Measurements from ENCODE around the gene PEX10.
"Not testable (repeated sequence)": the region's sequence is repeated elsewhere in the genome, so short reads cannot be mapped to it uniquely, and the experiment has no call there.

PEX10 gene

GRCh38 chr1:2412395-2412772, at the start of gene PEX10:
Gene PEX10 (minus strand): TSS chr1:2412564. CDS start chr1:2412502, 62 bp downstream.
- peak; percentile 98 for DNase-seq

- DNase-seq: no peak
Measured at GRCh38 chr1:2460996-2461751, 48.8 kb upstream of the PEX10 start.

GRCh38 chr1:2460203-2460602, 47.8 kb upstream of the PEX10 start:
- no peak for DNase-seq

- no peak for DNase-seq
Measured at GRCh38 chr1:2459757-2460156, 47.4 kb upstream of the PEX10 start.

GRCh38 chr1:2459102-2459753, 46.9 kb upstream of the PEX10 start:
- DNase-seq: not testable (repeated sequence)

GRCh38 chr1:2458687-2459086, 46.3 kb upstream of the PEX10 start:
- no peak for DNase-seq

GRCh38 chr1:2457444-2457843, 45.1 kb upstream of the PEX10 start:
- no peak for DNase-seq

GRCh38 chr1:2455757-2456156, 43.4 kb upstream of the PEX10 start:
- no peak for DNase-seq

- no peak for DNase-seq
Measured at GRCh38 chr1:2454227-2454626, 41.9 kb upstream of the PEX10 start.

GRCh38 chr1:2452932-2453315, 40.6 kb upstream of the PEX10 start:
- no peak for DNase-seq

- DNase-seq: no peak
Measured at GRCh38 chr1:2452201-2452931, 40.0 kb upstream of the PEX10 start.

- DNase-seq: no peak
Measured at GRCh38 chr1:2451741-2452140, 39.4 kb upstream of the PEX10 start.

GRCh38 chr1:2449636-2450454, 37.5 kb upstream of the PEX10 start:
- DNase-seq: no peak

- no peak for DNase-seq
Measured at GRCh38 chr1:2448098-2448445, 35.7 kb upstream of the PEX10 start.

- no peak for DNase-seq
Measured at GRCh38 chr1:2447276-2448097, 35.1 kb upstream of the PEX10 start.

- no peak for DNase-seq
Measured at GRCh38 chr1:2446861-2447260, 34.5 kb upstream of the PEX10 start.

- DNase-seq: no peak
Measured at GRCh38 chr1:2446394-2446793, 34.0 kb upstream of the PEX10 start.

GRCh38 chr1:2445823-2446215, 33.5 kb upstream of the PEX10 start:
- DNase-seq: no peak

- DNase-seq: no peak
Measured at GRCh38 chr1:2445162-2445822, 32.9 kb upstream of the PEX10 start.

GRCh38 chr1:2444138-2444591, 31.8 kb upstream of the PEX10 start:
- no peak for DNase-seq

- no peak for DNase-seq
Measured at GRCh38 chr1:2443277-2444137, 31.1 kb upstream of the PEX10 start.
